ENCODE data around the gene P2RY8.

P2RY8 gene

DNA sequence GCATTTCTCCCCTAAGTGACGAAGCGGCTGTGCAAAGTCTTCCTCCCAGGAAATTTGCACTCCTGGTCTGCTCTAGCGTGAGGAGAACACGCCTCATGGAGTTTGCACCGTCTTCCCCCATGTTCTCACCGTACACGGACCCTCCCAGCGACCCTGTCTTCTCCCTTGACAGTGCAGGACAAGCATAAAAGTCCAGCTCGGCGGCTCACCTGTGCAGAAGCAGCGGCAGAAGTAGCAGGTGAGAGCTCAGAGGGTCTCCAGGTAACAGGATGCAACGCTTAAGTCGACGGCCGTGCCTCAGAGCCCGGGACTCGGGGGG is 314 bp downstream of the P2RY8 start:
- Histone ChIP-seq H3K9me3 (ENCODE audit: control insufficient read depth, insufficient read depth, low read length) (no peaks in the 10 kb centered on the region), H3K9ac (ENCODE audit: low read depth, low read length) (no peak overlapping the region), H3K36me3 (ENCODE audit: control insufficient read depth, insufficient read depth, low read length) (no peaks in the 10 kb centered on the region), H3K4me1 (ENCODE audit: control insufficient read depth, insufficient read depth, low read length) (no peaks in the 10 kb centered on the region), H3K4me3 (ENCODE audit: low read depth, low read length) (no peak overlapping the region), H3K27me3 (ENCODE audit: control insufficient read depth, insufficient read depth, low read length) (no peaks in the 10 kb centered on the region)

DNA sequence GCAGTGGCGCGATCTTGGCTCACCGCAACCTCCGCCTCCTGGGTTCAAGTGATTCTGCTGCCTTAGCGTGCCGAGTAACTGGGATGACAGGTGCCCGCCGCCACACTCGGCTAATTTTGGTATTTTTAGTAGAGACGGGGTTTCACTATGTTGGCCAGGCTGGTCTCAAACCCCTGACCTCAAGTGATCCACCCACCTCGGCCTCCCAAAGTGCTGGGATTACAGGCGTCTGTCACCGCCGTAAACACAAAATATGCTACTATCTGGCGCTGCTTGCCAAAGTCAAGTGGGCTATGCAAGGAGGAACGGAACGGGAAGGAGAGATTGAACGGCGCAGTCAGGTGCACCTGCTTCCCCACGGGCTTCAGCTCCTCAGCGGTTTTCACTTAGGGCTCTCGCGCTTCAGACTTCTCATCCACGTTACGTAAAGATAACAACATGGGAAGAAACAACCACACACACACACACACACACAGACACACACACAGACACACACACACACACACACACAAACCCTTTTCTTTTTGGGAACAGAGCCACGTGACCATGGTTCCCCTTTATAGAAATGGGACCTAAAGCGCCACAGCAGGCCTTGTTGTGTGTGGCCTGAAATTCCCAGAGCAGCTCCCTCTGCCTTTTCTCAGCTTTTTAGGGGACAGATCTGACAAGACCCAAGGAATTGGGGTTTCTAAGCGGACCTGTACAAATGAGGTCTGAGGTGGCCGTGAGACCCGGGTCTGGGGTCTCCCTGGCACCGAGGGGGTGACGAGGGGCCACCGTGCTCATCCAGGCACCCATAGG is 1.5 kb downstream of the P2RY8 start:
- no peaks in the 10 kb centered on the region for H3K27me3 ChIP-seq (ENCODE audit: control insufficient read depth, insufficient read depth, low read length)
- H3K9me3 ChIP-seq (ENCODE audit: control insufficient read depth, insufficient read depth, low read length): no peaks in the 10 kb centered on the region
- H3K9ac ChIP-seq (ENCODE audit: low read depth, low read length): no peak overlapping the region
- H3K4me3 ChIP-seq (ENCODE audit: low read depth, low read length): no peak overlapping the region
- no peaks in the 10 kb centered on the region for H3K4me1 ChIP-seq (ENCODE audit: control insufficient read depth, insufficient read depth, low read length)
- no peaks in the 10 kb centered on the region for H3K36me3 ChIP-seq (ENCODE audit: control insufficient read depth, insufficient read depth, low read length)

DNA sequence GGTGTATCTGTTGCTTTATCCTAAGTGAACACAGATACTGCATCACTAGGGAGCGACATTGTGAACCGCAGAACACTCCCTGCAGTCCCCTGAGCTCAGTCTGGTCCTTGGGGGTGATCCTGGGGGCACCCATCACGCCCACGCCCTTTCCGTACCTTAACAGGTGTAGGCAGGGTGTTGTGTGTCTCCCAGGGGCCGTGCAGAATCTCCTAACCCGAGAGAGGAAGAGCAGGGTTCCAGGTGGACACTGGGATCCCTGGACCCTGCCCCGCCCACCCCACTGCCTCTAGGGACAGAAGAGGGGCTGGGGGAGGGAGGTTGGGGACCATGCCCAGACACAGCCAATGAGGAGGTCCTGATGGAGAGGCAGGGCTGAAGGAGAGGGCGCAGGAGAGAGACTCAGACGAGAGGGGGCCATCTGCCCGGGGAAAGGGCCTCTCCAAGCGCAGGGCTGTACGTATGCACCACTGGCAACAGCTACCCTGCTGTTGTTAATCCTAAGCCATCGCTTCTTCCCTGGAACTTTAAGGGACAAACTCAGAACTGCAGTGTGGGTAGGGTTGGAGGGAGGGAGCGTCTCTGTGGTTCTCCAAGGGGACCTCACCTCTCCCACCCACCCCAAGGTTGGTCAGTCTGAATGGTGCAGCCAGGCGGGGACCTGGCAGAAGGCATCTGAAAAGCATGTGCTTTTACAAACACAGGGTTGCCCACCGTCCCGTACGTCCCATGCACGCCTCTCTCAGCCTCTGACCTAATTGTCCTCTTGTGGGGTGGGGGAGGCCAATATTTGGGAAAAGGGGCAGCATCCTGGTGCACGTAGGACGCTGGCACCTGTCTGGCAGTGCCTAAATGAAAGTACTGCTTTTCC is 2.5 kb downstream of the P2RY8 start:
- H3K27me3 ChIP-seq (ENCODE audit: control insufficient read depth, insufficient read depth, low read length): no peaks in the 10 kb centered on the region
- no peaks in the 10 kb centered on the region for H3K36me3 ChIP-seq (ENCODE audit: control insufficient read depth, insufficient read depth, low read length)
- H3K4me3 ChIP-seq (ENCODE audit: low read depth, low read length): no peak overlapping the region
- H3K4me1 ChIP-seq (ENCODE audit: control insufficient read depth, insufficient read depth, low read length): no peaks in the 10 kb centered on the region
- no peak overlapping the region for H3K9ac ChIP-seq (ENCODE audit: low read depth, low read length)
- no peaks in the 10 kb centered on the region for H3K9me3 ChIP-seq (ENCODE audit: control insufficient read depth, insufficient read depth, low read length)

DNA sequence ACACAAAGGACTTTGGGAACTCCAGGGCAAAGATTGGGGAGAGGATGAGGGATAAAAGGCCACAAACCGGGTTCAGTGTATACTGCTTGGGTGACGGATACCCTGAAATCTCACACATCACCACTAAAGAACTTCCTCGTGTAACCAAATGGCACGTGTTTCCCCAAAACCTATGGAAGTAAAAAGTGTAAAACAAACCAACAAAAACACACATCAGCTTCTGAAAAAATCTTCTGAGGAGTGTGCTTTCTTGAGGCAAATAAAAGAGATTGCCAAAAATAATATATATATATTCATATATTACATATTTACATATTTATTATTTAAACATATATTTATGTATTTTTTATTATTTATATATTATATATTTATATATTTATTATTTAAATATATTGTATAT is 3.9 kb downstream of the P2RY8 start:
- H3K4me1 ChIP-seq (ENCODE audit: control insufficient read depth, insufficient read depth, low read length): no peaks in the 10 kb centered on the region
- H3K9ac ChIP-seq (ENCODE audit: low read depth, low read length): no peak overlapping the region
- H3K4me3 ChIP-seq (ENCODE audit: low read depth, low read length): no peak overlapping the region
- H3K9me3 ChIP-seq (ENCODE audit: control insufficient read depth, insufficient read depth, low read length): no peaks in the 10 kb centered on the region
- H3K27me3 ChIP-seq (ENCODE audit: control insufficient read depth, insufficient read depth, low read length): no peaks in the 10 kb centered on the region
- no peaks in the 10 kb centered on the region for H3K36me3 ChIP-seq (ENCODE audit: control insufficient read depth, insufficient read depth, low read length)

DNA sequence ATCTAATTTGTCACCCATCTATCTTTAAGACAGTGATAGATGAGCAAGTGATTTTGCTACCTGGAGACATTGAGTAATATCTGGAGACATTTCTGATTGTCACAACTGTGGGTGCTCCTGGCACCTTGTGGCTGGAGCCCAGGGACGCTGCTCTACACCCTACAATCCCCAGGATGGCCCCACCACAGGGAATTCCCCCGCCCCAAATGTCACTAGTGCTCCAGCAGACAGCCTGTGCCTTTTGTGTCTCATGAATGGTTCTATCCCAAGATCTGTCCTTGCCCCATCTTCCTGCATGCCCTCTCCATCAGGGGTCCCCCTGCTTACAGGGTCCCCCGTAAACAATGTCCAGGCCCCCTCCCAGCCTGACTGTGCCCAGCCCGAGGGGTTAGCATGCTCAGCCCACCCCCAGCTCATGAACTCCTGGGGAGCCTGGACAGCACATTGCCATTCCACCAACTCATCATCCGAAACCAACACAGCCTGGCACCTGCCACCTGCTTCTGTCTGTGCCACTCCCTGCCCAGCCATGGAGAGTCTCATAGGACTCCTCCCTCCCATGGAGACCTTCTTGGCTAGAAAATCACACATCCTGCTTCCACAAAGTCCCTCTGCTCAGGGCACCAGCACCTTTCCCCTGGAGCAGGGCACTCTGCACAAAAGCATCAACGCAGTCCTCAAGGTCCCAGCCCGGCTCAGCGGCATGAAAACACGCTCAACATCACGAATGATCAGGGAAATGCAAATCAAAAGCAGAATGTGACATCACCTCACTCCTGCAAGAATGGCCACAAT is 5.7 kb downstream of the P2RY8 start:
- Histone ChIP-seq H3K9me3 (ENCODE audit: control insufficient read depth, insufficient read depth, low read length) (no peaks in the 10 kb centered on the region), H3K4me3 (ENCODE audit: low read depth, low read length) (no peak overlapping the region), H3K36me3 (ENCODE audit: control insufficient read depth, insufficient read depth, low read length) (no peaks in the 10 kb centered on the region), H3K27me3 (ENCODE audit: control insufficient read depth, insufficient read depth, low read length) (no peaks in the 10 kb centered on the region), H3K9ac (ENCODE audit: low read depth, low read length) (no peak overlapping the region), H3K4me1 (ENCODE audit: control insufficient read depth, insufficient read depth, low read length) (no peaks in the 10 kb centered on the region)

DNA sequence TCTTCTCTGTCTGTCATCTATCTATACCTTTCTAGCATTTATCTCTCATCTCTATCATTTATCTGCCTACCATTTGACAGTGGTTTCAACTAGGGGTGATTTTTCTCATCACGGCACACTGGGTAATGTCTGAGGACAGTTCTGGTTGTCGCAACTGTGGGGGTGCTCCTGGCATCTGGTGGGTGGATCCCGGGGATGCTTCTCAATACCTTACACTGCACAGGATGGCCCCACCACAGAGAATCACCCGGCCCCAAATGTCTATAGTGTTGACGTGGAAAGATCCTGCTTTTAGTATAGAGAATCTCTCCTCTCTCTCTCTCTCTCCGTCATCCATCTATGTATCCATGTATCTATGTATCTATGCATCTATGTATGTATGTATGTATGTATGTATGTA is 7.2 kb downstream of the P2RY8 start:
- H3K4me1 ChIP-seq (ENCODE audit: control insufficient read depth, insufficient read depth, low read length): no peaks in the 10 kb centered on the region
- H3K9ac ChIP-seq (ENCODE audit: low read depth, low read length): no peak overlapping the region
- H3K27me3 ChIP-seq (ENCODE audit: control insufficient read depth, insufficient read depth, low read length): no peaks in the 10 kb centered on the region
- no peaks in the 10 kb centered on the region for H3K36me3 ChIP-seq (ENCODE audit: control insufficient read depth, insufficient read depth, low read length)
- no peak overlapping the region for H3K4me3 ChIP-seq (ENCODE audit: low read depth, low read length)
- H3K9me3 ChIP-seq (ENCODE audit: control insufficient read depth, insufficient read depth, low read length): no peaks in the 10 kb centered on the region

DNA sequence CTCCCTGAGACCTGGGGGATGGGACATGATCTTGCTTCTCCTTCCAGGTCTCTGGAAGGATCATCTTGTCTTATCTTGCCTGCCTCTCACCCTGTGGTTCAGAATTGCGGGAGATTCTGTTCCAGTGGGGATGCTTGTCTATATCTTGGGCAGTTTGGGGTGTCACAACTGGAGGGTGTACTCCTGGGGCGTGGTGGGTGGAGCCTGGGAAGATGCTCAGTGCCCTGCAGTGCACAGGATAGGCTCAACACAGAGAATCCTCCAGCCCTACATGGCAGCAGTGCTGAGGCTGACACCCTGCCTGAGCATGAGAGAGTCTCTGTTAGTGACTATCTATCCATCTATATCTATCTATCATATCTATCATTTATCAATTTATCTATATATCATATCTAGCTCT is 7.7 kb downstream of the P2RY8 start:
- Histone ChIP-seq H3K4me1 (ENCODE audit: control insufficient read depth, insufficient read depth, low read length) (no peaks in the 10 kb centered on the region), H3K9me3 (ENCODE audit: control insufficient read depth, insufficient read depth, low read length) (no peaks in the 10 kb centered on the region), H3K27me3 (ENCODE audit: control insufficient read depth, insufficient read depth, low read length) (no peaks in the 10 kb centered on the region), H3K4me3 (ENCODE audit: low read depth, low read length) (no peak overlapping the region), H3K9ac (ENCODE audit: low read depth, low read length) (no peak overlapping the region), H3K36me3 (ENCODE audit: control insufficient read depth, insufficient read depth, low read length) (no peaks in the 10 kb centered on the region)

DNA sequence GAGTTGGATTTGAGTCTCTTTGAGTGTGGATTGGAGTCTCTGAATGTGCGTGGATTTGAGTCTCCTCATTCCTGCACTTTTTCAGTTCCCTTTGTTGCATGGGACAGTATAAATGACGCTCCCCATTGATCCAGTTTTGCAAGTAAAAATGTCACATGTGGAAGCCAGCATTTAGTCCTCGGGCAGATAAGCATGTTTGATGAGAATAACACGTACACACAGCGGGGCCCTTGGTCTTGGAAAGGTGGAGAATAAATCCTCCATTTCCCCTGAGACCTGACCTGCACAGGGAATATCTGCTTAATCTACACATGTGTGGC is 8.1 kb downstream of the P2RY8 start:
- no peaks in the 10 kb centered on the region for H3K9me3 ChIP-seq (ENCODE audit: control insufficient read depth, insufficient read depth, low read length)
- no peaks in the 10 kb centered on the region for H3K27me3 ChIP-seq (ENCODE audit: control insufficient read depth, insufficient read depth, low read length)
- H3K9ac ChIP-seq (ENCODE audit: low read depth, low read length): no peak overlapping the region
- no peaks in the 10 kb centered on the region for H3K36me3 ChIP-seq (ENCODE audit: control insufficient read depth, insufficient read depth, low read length)
- no peak overlapping the region for H3K4me3 ChIP-seq (ENCODE audit: low read depth, low read length)
- no peaks in the 10 kb centered on the region for H3K4me1 ChIP-seq (ENCODE audit: control insufficient read depth, insufficient read depth, low read length)

DNA sequence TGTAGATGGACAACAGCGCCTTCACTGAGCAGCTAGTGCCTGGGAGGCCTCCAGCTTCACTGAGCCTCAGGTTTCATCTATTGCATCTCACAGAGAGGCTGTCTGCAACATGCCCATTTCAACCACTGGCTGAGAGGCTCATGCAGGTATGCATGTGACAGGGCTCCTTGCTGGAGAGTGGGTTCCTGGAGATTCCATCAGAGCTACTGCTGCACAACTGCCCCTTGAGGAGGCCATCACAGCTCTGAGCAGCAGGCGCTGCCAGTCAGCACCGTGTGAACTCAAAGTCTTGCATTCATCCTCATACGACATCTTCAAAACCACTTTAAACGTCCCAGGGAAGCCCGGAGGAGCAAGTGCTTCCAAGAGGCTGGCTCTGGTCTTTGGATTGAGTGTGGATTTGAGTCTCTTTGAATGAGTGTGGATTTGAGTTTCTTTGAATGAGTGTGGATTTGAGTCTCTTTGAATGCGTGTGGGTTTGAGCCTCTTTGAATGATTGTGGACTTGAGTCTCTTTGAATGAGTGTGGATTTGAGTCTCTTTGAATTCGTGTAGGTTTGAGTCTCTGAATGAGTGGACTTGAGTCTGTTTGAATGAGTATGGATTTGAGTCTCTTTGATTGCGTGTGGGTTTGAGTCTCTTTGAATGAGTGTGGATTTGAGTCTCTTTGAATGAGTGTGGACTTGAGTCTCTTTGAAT is 8.7 kb downstream of the P2RY8 start:
- no peaks in the 10 kb centered on the region for H3K27me3 ChIP-seq (ENCODE audit: control insufficient read depth, insufficient read depth, low read length)
- no peaks in the 10 kb centered on the region for H3K4me1 ChIP-seq (ENCODE audit: control insufficient read depth, insufficient read depth, low read length)
- no peaks in the 10 kb centered on the region for H3K36me3 ChIP-seq (ENCODE audit: control insufficient read depth, insufficient read depth, low read length)
- H3K9ac ChIP-seq (ENCODE audit: low read depth, low read length): no peak overlapping the region
- H3K4me3 ChIP-seq (ENCODE audit: low read depth, low read length): no peak overlapping the region
- H3K9me3 ChIP-seq (ENCODE audit: control insufficient read depth, insufficient read depth, low read length): no peaks in the 10 kb centered on the region

DNA sequence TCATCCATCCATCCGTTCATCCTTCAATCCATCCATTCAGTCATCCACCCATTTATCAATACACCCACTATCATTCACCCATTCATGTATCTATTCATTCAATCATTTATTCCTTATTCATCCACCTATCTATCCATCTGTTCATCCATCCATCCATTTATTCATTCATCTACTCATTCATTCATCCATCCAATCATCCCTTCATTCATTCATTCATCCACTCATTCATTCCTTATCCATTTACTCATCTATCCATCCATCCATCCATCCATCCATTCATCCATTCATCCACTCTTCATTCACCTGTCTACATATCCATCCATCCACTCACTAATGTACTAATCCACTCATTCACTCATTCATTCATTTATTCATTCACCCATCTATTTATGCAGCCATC is 9.5 kb downstream of the P2RY8 start:
- Histone ChIP-seq H3K4me3 (ENCODE audit: low read depth, low read length) (no peak overlapping the region), H3K36me3 (ENCODE audit: control insufficient read depth, insufficient read depth, low read length) (no peaks in the 10 kb centered on the region), H3K9ac (ENCODE audit: low read depth, low read length) (no peak overlapping the region), H3K4me1 (ENCODE audit: control insufficient read depth, insufficient read depth, low read length) (no peaks in the 10 kb centered on the region), H3K9me3 (ENCODE audit: control insufficient read depth, insufficient read depth, low read length) (no peaks in the 10 kb centered on the region), H3K27me3 (ENCODE audit: control insufficient read depth, insufficient read depth, low read length) (no peaks in the 10 kb centered on the region)

DNA sequence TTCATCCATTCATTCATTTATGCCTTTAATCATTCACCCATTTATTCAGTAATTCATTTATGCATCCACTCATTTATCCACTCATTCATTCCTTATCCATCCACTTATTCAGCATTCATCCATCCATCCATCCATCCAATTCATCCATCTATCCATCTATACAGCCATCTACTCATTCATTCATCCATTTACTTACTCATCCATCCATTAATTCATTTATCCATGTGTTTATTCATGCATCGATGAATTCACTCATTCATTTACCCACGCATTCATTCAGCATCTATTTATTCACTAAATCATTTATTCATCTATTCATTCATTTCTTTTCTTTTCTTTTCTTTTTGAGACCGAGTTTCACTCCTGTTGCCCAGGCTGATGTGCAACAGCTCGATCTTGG is 10.4 kb downstream of the P2RY8 start:
- H3K4me1 ChIP-seq (ENCODE audit: control insufficient read depth, insufficient read depth, low read length): peaks cover 2% of the 10 kb centered on the region
- no peaks in the 10 kb centered on the region for H3K36me3 ChIP-seq (ENCODE audit: control insufficient read depth, insufficient read depth, low read length)

More for the DNA sequence above, 10.4 kb downstream of the P2RY8 start:
- Histone ChIP-seq H3K27me3 (ENCODE audit: control insufficient read depth, insufficient read depth, low read length) (no peaks in the 10 kb centered on the region), H3K4me3 (ENCODE audit: low read depth, low read length) (no peak overlapping the region), H3K9me3 (ENCODE audit: control insufficient read depth, insufficient read depth, low read length) (no peaks in the 10 kb centered on the region), H3K9ac (ENCODE audit: low read depth, low read length) (no peak overlapping the region)

Measured in iPS-15b (cell line).